GM18507 (cell line): ENCODE data around the gene KLRB1.
A peak's percentile ranks its signal among the peaks of the same experiment; 100 is the strongest.
"Not testable (repeated sequence)": the region's sequence is repeated elsewhere in the genome, so short reads cannot be mapped to it uniquely, and the experiment has no call there.

ENCODE experiments used
- DNase-seq: peaks from one replicate; pipeline ENCODE4 v3.0.0; 2011; ENCODE audit warnings: low read depth; ENCODE audit not compliant: insufficient read length; ENCODE audit errors: extremely low spot score
- FAIRE-seq: peaks from 2 replicates; lab custom pipeline; 2011; peaks lifted over from hg19 to GRCh38; lab: Jason Lieb, UNC

KLRB1 gene

DNA sequence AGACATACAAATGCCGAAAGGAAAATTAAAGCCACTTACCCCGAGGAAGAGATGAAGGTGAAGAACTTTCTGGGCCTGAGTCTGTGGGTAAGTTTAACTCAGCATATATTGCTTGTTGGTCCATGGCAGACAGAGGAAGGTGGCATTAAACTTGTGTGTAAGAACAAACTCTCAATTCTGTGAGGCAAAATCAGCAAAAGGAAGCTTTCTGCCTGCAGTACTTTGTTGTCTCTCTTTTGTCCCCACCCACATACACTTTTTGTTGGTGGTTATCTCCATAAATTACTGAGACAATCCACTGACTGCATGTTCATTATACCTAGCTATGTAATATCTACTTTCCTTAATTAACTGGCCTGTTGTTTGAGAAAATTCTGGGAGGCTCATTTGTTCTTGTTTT is at the start of gene KLRB1:
TSS of gene KLRB1 (minus strand) at position 201 of the 400 bp plus-strand sequence. CDS start at position 124, 77 bp downstream.
- DNase-seq (no peak), FAIRE-seq (no peak)

DNA sequence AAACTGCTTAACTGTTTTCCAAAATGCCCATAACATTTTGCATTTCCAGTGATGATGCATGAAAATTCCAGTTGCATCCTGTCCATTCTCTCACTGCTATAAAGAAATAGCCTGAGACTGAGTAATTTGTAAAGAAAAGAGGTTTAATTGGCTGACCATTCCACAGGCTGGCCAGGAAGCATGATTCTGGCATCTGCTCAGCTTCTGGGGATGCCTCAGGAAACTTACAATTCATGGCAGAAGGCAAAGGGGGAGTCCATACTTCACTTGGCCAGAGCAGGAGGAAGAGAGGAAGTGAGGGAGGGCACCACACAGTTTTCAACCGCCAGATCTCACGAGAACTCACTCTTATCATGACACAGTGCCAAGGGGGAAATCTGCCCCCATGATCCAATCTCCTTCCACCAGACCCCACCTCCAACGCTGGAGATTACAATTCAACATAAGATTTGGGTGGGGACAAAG is 43.6 kb upstream of the KLRB1 start:
- DNase-seq (no peak), FAIRE-seq (no peak)

DNA sequence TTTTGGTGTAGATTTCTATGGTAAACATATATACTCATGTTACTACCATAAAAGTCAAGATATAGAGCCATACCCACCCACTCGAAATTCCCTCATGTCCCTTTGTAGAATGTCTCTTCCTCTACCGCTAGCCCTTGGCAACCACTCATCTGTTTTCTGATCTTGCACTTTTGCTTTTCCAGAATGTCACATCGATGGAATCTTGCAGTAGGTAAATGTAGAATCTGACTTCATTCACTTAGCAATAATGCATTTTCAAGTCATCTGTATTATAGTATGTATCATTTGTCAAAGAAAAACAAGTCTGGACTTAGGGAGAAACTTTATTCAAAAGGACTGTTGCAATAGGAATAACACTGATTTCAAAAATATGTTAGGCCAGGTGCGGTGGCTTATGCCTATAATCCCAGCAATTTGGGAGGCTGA is 42.4 kb upstream of the KLRB1 start:
- no peak for FAIRE-seq
- DNase-seq, result no peak

DNA sequence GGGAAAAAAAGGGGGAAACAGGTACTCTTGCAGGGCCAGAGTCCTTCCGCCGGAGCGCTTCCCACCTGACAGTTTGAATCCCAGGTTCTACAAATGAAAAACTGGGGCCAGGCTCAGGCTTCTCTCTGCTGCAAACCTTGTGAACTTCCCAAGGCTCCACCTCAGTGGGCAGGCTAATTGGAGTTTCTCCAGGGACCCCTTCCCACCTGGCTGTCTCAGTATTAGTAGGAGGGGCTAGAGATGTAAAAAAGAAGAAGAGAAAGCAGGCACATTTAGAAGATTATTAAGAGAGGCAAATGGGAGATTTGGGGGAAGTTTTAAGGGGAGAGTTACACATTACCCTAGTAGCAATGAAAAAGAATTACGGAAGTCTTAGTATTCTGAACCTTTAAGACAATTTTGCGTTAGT is 41.8 kb upstream of the KLRB1 start:
- DNase-seq, result no peak
- FAIRE-seq, result no peak

DNA sequence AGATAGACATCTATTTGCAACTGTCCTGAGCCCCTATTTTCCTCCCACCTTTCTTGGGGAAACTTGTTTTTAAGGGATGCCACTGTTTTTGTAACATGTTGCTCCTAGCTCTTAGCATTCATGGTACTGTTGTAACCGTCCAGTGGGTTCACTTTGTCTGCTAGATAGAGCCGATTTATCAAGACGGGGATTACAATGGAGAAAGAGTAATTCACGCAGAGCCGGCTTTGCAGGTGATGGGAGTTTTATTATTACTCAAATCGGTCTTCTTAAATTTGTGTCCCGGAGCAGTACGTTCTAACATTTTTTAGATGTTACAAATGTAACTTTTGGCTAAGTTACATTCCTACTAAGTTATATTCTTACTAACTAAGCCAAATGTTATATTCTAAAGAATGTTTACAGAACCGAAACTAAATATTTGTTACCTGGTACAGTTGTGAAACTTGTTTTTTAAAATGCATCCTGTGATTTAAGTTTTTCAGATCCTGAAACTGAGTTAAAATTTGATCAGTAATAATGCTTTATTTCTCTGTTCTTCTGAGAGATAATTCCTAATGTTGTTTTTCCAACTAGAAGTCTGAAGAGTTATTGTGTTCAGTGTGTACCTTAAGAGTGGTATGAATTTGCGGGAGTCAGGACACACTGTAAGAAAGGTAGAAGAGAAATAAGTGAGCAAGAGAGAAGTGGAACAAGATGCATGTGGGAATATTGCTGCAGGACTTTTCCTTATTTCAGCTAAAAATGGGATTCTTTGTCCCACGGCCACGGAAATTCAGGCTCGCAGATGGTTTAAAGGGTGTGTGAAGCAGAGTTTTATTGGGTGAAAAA is 41.2 kb upstream of the KLRB1 start:
- FAIRE-seq, result no peak
- DNase-seq, result no peak

DNA sequence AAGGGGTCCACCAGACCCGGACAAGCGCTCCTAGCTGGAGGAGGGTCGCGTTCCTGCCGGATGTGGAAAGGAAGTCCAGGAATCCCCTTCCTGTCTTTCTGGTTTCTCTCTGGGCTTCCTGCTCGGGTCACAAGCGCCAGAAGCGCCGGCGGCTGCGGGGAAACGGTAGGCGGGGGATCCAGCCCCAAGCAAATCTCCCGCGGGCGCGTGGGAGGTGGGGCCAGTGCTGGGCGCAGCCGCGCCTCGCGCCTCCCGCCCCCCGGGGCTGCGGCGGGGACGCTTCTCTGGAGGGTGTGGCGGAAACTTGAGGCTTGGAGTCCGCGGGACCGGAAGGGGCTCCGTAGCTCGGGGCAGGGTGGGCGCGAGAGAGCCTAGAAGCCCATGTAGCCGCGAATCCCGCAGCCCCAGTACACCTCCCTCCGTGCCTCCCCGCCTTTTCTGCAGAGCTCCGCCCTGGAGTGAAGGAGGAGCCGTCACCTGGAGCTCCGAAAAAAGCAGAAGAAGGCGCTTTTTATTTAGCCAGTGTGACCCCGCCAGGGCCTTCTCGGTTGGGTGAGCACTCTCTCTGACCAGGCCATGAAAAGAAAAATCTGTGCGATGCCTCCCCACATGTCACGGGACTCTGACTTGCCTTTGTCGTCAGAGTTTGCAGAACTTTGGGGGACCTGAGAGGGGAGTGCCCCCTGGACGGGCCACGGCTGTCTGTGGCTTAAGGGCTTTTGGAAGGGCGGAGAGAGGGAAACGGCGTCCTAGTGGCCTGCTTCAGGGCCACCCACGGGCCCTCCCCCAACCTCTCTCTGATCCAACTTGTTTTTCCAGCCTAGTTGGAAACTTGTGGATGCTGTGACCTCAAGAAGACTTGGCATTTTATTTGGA is 40.3 kb upstream of the KLRB1 start:
- peak; percentile 73 for DNase-seq
- peak; percentile 99 for FAIRE-seq

DNA sequence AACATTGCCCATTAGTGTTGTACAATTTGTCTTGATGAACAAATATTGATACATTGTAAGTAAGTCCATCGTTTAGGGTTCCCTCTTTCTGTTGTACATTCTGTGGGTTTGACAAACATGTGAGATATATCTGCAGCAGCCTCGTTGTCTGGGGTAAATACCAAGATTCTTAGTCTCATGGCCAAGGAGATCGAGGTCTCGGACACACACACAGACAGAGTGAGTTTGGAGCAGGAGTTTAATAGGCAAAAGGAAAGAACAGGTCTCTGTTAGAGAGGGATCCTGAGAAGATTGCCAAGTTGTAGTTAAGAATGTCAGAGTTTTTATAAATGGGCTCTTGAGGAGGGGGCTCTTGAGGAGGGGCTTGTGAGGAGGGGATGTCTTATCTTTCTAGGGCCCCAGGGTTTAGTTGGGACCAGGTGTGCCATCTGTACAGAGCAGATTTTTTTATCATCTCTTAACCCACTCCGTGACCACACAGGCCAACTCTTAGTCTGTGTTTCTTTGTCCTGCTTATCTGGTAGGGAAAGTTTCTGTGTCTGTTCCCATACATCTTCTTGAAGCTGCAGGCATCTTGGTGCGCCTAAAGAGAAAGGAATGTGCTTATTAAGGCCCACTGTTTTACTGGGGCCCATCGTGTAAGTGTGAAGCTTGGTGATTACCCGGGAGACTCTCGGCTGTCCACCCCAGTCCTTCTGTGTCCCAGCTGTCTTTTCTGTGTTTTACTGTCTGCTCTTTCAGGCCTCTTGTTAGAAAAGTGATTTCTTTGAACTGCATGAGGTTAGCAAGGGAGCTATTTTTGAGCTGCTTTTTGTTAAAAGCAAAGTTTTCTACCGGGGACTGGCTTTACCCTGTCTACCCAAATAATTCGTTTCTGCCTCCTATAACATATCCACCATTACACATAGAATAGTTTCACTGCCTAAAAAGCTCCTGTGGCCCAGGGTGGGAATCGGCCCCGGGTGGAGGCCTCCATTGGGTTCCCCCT is 39.4 kb upstream of the KLRB1 start:
- DNase-seq, result no peak
- FAIRE-seq, result peak; percentile 63

DNA sequence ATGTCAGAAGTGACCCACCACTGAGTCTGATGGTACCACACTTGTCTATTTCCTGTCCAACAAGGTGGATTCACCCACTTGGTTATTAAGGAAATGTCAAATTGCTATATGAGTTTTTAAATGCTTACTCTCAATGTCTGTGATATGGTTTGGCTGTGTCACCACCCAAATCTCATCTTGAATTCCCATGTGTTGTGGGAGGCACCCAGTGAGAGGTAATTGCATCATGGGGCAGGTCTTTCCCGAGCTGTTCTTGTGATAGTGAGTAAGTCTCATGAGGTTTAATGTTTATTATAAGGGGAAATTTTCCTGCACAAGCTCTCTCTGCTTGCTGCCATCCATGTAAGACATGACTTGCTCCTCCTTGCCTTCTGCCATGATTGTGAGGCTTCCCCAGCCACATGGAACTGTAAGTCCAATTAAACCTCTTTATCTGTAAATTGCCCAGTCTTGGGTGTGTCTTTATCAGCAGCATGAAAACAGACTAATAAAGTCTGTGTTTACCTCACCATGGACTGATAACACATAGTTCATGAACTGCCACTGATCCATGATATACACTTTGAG is 37.4 kb upstream of the KLRB1 start:
- not testable (repeated sequence) for FAIRE-seq

DNA sequence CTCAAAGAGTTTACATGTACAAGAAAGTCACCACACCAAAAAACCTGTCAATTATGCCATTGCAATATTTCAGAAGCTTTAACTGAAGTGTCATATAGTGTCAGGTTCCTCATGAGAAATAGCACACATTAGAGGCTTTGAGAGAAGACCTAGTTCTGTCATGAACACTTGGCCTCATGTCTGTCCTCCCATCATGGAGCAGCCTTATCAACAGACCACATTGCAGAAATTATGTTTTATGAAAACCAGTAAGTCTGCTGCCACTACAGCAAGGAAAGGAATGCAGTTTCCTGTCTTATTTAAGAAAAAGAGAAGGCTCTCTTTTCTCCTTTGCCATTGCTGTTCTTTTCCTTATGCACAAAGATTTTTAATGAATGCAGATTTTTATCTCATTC is 35.5 kb upstream of the KLRB1 start:
- no peak for FAIRE-seq
- DNase-seq, result no peak

More for the DNA sequence above, 37.4 kb upstream of the KLRB1 start:
- not testable (repeated sequence) for DNase-seq

DNA sequence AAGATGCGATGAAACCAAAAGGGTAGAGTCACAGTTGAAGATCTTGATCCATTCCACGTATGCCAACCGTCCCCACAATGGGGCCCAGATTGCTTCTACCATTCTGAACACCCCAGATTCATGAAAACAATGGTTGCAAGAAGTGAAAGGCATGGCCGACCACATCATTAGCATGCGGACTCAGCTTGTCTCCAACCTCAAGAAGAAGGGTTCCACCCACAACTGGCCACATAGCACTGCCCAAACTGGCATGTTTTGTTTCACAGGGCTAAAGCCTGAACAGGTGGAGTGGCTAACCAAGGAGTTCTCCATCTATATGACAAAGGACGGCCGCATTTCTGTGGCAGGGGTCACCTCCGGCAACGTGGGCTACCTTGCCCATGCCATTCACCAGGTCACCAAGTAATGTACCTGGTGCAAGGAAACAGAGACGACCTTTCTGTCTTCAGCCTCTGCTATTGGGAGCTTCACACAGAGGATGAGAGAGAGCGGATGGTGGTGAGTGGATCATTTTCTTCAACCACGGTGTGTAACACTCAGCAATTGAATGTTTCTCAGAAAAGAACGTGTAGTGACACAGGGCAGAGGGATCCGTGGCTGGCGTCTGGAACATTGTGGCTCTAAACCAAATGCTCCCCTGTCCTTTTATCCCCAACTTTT is 35.0 kb upstream of the KLRB1 start:
- FAIRE-seq (no peak), DNase-seq (no peak)

DNA sequence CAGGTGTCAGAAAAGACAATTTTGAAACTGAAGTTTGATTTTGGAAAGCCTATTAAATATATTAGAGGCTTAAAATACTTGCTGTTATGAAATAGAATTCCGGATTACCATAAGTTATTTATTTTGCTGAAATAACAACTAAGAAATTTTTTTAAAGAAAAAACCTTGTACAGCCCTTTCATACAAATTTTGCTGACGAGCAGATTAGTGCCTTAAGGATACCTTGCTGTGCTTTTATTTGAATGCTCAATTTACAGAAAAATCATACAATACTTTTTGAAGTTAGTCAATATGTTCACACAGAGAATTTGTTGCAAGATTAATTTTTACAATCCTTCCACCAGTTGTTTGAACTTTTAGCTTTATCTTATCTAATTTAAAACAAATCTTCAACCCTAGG is 32.3 kb upstream of the KLRB1 start:
- FAIRE-seq (no peak), DNase-seq (no peak)

DNA sequence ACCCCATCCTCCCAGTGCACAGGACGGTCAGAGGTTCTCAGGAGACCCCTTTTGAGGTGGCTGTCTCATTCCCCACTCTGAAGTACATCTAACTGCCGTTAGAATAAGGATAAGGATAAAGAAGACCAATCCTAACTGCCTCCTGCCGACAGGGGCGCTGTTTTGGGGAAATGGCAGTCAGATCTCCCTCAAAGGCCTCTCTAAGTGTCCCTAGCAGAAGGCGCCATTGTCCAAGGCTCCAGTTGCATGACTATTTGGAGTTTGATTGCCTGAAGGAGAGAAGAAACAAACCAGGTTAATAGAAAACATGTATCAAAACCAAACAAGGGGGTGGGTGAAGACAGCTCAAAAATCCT is 29.1 kb upstream of the KLRB1 start:
- DNase-seq, result no peak
- no peak for FAIRE-seq

DNA sequence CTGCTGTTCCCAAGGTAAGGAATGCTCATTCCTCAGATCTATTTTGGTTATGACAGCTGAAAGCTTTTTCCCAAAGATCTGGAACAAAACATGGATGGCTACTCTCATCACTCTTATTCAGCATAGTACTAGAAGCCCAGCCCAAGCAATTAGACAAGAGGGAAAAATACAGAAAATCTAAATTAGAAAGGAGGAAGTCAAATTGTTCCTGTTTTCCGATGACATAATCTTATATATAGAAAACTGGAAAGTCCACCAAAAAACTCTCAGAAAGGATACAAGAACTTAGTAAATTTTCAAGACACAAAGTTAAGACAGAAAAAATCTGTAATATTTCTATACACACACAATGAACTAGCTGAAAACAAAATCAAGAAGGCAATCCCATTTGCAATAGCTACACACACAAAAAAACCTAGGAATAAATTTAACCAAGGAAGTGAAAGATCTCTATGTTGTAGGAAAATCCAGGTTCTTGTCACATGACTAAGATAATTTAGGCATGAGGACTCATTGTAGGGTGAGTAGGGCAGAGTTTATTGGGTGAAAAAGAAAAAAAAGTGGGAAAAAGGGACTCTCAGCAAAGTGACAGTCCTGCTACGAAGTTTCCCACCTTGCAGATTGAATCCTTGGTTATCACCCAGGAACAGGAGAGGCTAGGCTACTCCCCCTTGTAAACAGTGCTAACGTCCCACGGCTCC is 28.6 kb upstream of the KLRB1 start:
- FAIRE-seq (peak; percentile 56), DNase-seq (no peak)

DNA sequence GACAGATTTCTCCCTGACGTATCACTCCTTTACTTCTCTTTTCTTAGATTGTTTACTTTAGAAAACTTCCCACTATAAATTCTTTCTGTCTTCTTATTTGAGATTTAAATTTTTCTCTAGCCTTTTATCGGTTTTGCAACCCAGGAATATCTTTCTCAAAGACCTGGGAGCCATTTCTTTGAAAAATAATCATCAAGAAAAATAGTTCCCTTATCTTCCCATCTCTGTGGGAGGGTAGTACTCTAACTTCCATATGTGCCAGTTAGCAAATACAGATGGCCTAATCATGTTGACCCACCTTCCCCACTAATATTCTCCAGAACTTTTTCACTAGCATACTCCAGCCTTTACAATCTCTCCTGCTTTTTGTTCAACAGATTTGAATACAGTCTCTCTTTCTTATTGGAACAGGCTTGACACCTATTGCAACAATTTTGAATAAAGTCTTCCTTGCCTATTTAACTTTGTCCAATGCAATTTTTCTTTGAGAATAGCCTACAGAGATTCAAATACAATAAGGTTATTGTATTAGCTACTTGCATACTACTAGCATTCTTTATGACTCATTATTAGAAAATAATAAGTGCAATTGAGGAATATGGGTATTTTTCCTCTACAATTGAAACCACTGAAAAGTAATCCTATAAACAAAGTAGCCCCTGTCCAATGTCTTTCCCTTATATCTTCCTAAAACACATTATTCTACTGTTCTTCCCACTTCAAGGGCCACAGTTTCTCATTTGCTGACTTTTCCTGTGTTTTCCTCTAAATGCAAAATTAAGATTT is 27.4 kb upstream of the KLRB1 start:
- no peak for DNase-seq
- peak; percentile 47 for FAIRE-seq

DNA sequence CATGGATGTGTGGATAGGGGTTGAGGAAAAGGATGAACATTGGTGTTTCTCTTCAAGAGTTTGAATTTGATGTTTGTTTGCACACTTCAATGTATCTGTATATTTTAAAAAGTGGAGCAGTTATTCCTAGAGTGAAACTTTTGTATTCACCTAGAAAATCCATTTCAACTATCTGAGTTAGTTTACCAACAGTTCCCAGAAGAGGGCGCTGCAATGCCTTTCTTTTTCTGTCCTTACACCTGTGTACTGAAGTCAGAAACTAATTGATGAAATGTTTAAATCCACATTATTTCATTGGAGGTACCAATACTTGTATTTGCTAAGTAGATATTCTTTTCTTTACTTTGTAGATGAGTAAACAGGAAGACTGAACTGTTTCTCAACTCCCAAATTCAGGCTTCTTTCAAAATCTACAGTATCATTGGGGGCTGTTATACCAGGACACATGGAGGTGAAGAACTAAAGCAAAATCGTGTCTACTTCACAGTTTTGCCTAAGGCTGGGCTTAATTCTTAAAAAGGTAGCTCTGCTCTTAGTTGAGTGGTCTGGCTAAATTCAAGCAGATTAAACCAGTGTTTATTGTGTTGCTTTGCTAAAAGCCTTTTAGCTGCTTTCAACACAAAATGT is 26.6 kb upstream of the KLRB1 start:
- DNase-seq (peak; percentile 35), FAIRE-seq (peak; percentile 93)

DNA sequence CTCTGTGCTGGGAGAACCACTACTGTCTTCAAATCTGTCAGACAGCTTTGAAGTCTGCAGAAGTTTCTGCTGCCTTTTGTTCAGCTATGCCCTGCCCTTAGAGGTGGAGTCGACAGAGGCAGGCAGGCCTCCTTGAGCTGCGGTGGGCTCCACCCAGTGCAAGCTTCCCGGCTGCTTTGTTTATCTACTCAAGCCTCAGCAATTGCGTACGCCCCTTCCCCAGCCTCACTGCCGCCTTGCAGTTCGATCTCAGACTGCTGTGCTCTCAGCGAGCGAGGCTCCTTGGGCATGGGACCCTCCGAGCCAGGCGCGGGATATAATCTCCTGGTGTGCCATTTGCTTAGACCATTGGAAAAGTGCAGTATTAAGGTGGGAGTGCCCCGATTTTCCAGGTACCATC is 25.1 kb upstream of the KLRB1 start:
- no peak for FAIRE-seq
- no peak for DNase-seq

DNA sequence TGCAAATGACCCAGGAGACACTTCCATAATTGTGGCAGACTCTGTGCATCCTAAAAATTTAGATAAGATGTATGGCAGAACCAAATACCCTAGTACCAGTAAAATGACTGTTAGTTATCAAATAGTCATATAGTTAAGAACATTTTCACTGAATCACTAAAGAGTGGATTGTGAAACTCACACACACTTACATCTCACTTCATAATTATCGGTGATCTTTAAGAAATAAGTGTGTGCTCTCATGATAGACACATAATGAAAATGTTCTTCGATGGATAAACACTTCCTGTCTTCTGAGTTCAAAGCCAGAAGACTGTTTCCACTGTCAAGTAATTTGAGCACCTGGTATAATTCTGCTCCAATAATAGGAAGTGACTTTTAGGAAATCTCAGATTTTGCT is 19.1 kb upstream of the KLRB1 start:
- DNase-seq, result no peak
- FAIRE-seq, result peak; percentile 24
